Measurements from ENCODE around the gene AIM2.

The AIM2 gene

DNA sequence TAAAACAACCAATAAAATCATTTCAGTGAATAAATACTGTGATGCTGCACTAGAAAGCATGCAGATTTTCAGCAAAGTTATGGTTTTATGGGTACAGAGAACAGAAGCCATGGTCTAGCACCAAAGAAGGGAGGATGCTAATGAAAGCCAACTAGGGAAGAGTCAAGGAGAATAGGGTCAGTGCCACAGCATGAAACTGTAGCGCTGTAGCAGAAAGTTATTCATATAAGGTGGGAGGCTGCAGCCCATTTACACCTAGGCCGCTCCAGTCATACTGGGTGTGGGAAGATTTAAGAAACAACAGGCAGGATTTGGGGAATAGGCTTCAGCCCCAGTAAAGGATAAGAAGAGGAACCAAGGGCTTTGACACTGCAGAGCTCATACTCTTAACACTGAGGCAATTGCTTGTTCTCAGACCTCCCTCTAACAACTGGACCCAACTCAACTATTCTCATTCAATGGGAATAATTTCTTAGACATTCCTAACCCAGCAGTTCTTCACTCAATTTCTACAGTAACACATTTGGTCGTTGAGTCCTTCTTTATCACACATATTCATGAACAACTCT, 62.5 kb downstream of the AIM2 start:
- no peak for DNase-seq

DNA sequence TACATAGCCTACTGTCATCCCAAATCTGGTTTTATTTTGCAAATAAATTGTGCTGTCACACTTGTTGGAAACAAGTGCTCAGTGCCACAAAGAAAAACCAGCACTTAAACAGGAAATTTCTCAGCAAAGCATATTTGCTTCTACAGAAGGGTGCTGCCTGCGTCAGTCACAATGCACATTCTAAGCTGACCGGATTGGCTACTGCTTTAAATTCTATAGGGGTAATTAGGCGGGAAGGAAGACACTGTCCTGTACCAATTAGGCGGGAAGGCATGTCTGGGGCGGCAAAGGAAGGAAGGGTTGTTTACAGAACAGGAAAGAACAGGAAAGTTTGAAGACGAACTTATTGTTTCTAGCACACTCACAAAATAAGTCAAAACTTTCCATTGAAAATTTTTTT, 64.1 kb downstream of the AIM2 start:
- DNase-seq: no peak
